Endothelial cell (in vitro differentiated cells): ENCODE data around the gene RBCK1. TPM values are rescaled to one million over a fixed set of nuclear protein-coding genes. Genes with fewer than 3 reads are reported as not detected.

Experiments
- DNase-seq: peaks from one replicate; pipeline ENCODE4 v3.0.0; 2021; ENCODE audit warnings: low spot score
- H3K27ac Mint-ChIP-seq: one replicate; pipeline ENCODE4 v1.8.0; 2021; ENCODE audit warnings: mixed read lengths, inconsistent platforms; ENCODE audit not compliant: unreplicated experiment
- H3K27me3 Mint-ChIP-seq: one replicate; pipeline ENCODE4 v1.8.0; 2021; ENCODE audit warnings: mild to moderate bottlenecking, moderate library complexity, mixed read lengths, inconsistent platforms; ENCODE audit not compliant: unreplicated experiment
- H3K36me3 Mint-ChIP-seq: one replicate; pipeline ENCODE4 v1.8.0; 2021; ENCODE audit warnings: mild to moderate bottlenecking, low read depth, mixed read lengths, inconsistent platforms; ENCODE audit not compliant: unreplicated experiment
- H3K4me1 Mint-ChIP-seq: one replicate; pipeline ENCODE4 v1.8.0; 2021; ENCODE audit warnings: mild to moderate bottlenecking, mixed read lengths, inconsistent platforms; ENCODE audit not compliant: unreplicated experiment
- H3K4me3 Mint-ChIP-seq: one replicate; pipeline ENCODE4 v1.8.0; 2021; ENCODE audit warnings: mild to moderate bottlenecking, mixed read lengths, inconsistent platforms; ENCODE audit not compliant: unreplicated experiment
- H3K9me3 Mint-ChIP-seq: one replicate; pipeline ENCODE4 v1.8.0; 2021; ENCODE audit warnings: mixed read lengths, inconsistent platforms; ENCODE audit not compliant: unreplicated experiment
- CTCF ChIP-seq: fragments of 200-600 bp; sonication (generic); IDR thresholded peaks from one replicate; pipeline ENCODE4 v1.5.0; 2021; ENCODE audit warnings: antibody characterized with exemption; ENCODE audit not compliant: unreplicated experiment
- total RNA-seq: library from RNA; stranded (reverse); fragmentation: NEBNext Ultra II Directional; extraction: Animal tissue kit (Norgen Biotek cat#: 25700); gene quantifications from one replicate; pipeline ENCODE4 v1.2.1, GENCODE V29; 2021; ENCODE audit not compliant: unreplicated experiment

The RBCK1 gene
- total RNA-seq, 1 donor from 2014 or later = 68.8 TPM

DNA sequence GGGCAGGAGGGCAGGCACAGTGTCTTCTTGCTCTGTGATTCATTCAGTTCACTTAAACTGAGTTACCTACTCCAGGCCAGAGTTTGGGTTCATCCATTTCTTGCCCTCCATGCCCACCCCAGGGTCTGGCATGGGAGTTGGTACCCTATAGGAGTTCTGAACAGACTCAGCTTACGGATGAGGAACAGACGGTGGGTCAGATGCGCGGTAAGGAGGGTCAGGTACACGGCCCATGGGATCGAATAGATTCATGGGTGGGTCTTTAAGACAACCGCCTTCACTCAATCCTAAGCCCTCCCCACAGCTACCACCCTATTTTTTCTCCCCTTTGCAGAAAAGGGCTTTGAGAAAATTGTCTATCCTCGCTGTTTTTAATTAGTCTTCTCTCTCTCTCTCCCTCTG lies 40.6 kb upstream of the RBCK1 start:
- DNase-seq = no peak
- H3K27me3 Mint-ChIP-seq = peaks cover 8% of the 10 kb centered on the region
- H3K27ac Mint-ChIP-seq = no peak overlapping the region
- no peaks in the 10 kb centered on the region for H3K9me3 Mint-ChIP-seq
- peaks cover 9% of the 10 kb centered on the region for H3K36me3 Mint-ChIP-seq
- no peak for TF ChIP-seq CTCF
- no peak overlapping the region for H3K4me3 Mint-ChIP-seq
- peaks cover 34% of the 10 kb centered on the region for H3K4me1 Mint-ChIP-seq

DNA sequence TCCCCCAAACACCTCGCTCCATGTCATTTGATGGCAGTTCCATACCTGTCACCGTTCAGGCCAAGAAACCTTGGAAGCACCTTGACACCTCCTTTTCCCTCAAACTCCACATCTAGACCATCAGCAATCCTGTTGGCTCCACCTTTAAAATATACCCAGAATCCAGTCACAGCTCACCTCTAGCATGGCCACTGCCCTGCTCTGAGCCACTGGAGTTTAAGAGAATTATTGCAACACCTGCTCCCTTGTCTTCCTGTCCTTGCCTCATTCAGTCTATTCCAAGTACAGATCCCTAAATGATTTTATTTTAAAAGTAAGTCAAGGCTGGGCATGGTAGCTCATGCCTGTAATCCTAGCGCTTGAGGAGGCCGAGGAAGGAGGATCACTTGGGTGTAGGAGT lies 39.2 kb upstream of the RBCK1 start:
- H3K4me1 Mint-ChIP-seq = peaks cover 44% of the 10 kb centered on the region
- H3K9me3 Mint-ChIP-seq = no peaks in the 10 kb centered on the region
- H3K4me3 Mint-ChIP-seq = no peak overlapping the region
- no peak for DNase-seq
- H3K27ac Mint-ChIP-seq = no peak overlapping the region
- no peak for TF ChIP-seq CTCF
- H3K27me3 Mint-ChIP-seq = peaks cover 6% of the 10 kb centered on the region
- H3K36me3 Mint-ChIP-seq = peaks cover 9% of the 10 kb centered on the region

GRCh38 chr20:370151-370600 lies 37.9 kb upstream of the RBCK1 start:
- Mint-ChIP-seq H3K27ac (peak overlapping the region; percentile 78), H3K9me3 (no peaks in the 10 kb centered on the region), H3K4me3 (no peak overlapping the region), H3K4me1 (peaks cover 44% of the 10 kb centered on the region), H3K27me3 (peaks cover 6% of the 10 kb centered on the region), H3K36me3 (peaks cover 9% of the 10 kb centered on the region)
- no peak for TF ChIP-seq CTCF
- DNase-seq = no peak

DNA sequence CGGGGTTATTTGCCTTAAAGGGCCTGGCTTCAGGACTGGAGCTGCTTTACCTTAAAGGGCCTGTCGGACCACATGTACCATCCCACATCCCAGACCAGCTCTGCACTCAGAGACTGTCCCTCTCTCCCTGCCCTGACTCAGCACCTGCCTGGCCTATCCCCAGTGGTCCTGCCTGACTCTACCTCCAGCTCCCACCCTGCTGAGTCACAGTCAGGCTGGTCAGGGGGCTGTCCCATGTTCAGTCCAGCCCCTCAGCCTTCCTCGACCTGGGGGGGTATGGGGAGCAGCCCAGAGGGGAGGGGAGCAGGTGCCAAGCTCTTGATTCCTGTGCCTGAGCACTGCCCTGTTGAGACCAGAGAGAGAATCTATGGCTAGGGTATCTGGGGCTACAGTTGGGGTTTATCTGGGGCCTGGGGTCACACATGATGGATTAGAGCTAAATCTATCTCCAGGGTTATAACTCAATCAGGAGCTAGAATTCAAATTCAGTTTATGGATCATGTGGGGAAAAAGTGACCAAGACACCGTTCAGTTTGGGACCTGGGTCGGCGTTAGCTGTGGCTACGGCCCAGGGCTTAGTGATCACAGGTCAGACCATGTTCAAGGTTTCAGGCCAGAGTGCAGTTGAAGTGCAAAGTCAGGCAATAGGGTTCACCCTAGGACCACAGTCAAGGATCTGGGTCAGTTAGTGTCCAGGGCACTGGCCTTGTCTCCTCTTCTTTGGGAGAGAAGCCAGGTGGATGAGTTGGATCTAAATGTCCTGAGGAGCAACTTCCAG lies 36.9 kb upstream of the RBCK1 start:
- Mint-ChIP-seq H3K4me3 (no peak overlapping the region), H3K27me3 (peaks cover 6% of the 10 kb centered on the region), H3K36me3 (peaks cover 9% of the 10 kb centered on the region), H3K4me1 (peaks cover 44% of the 10 kb centered on the region), H3K27ac (peak overlapping the region; percentile 88), H3K9me3 (no peaks in the 10 kb centered on the region)
- DNase-seq = no peak
- TF ChIP-seq CTCF = no peak
